Activated T-cell treated with anti-CD3 and anti-CD28 coated beads for 1 hour (primary cell): ENCODE results near the gene HPCAL1.

Experiments
- DNase-seq: peaks from one replicate; pipeline ENCODE4 v3.0.0-alpha.2; 2020; ENCODE audit warnings: low read depth

HPCAL1 gene

GRCh38 chr2:10324095-10324832 lies 21.6 kb downstream of the HPCAL1 start:
- DNase-seq: no peak

DNA sequence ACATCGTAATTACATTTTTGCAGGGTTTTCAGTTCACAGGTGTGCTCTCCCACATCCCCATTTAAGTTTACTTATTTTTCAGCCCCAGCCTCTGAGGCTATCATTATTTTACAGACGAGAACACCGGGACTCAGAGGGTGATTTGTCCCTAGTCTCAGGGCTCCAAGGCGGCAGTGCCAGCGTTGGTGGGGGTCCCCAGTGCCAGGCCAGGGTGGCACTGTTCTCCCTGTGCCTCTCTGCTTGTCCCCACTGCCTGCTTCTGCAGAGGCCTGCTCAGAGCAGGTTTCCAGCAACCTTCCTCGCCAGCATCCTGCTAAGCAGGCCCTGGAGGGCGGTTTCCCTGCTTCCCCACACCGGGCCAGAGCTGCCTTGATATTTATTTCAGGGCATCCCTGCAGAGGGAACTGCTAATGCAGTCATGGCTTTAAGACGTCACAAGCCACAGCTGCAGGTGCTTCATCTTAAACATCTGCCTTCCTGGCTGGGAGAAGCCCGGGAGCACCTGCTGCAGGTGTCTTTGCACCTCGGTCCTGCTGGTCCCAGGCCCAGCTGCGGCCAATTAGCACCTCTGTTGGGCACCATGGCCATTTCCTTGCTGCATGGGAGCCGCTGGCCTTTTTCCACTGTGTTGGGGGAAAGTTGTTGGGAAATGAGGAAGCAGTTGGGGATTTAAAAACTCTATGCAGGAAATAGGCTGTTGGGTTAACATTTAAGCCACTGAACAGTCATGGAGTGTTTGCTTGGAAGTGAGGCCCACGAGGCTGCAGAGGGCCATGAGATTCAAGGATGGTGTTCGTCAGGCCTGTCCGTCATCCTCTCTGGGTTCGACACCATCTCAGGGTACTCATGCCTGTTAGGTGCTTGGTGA lies 22.8 kb downstream of the HPCAL1 start:
- no peak for DNase-seq

DNA sequence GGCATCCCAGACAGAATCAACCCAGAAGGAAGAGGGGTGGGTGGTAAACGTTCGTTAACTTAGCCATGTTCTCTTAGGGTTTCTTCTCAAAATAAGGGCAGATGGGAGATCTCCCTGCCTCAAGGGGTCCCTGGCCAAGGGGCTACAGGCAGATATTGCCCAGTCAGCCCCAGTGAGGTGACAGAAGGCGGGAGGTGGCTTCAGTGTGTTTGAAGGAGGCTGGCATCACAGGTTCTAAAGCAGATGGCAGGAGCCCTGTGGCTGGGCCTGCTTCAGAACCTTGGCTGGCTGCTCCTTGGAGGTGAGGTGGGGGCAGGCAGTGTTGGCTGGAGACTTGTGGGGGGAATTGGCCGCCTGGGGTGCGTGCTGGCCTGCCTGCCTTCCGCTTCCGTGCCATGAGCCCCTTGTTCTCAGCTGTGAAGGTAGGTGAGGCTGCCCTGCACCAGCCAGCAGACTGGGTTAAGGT lies 23.5 kb downstream of the HPCAL1 start:
- no peak for DNase-seq

GRCh38 chr2:10326707-10327594 lies 24.2 kb downstream of the HPCAL1 start:
- no peak for DNase-seq

DNA sequence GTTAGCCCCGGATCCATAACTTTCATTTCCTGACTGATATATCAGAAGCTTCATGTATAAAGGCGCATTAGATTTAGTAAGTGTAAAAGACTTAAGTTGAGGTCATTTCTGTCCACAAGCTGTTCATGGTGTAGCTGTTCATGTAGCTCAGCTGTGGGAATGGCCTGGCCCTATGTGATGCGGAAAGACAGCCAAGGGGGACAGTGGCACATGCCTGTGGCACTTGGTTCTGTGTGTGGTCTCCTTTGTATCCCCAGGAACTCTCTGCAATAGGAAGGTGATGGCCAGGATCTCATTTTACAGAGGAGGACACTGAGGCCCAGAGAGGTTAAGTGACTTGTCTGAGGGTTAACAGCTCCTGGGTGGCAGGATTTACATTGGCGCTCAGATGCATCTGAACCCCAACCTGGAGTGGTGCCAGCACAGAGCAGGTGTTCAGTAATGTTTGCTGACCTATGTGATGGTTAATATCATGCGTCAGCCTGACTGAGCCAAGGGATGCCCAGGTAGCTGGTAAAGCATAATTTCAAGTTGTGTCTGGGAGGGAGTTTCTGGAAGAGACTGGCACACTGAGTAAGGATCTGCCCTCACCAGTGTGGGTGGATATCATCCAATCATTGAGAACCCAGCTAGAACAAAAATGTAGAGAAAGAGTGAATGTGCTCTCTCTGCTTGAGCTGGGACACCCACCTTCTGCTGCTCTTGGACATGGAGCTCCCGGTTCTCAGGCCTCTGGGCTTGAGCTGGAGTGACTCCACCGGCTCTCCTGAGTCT lies 25.4 kb downstream of the HPCAL1 start:
- no peak for DNase-seq

GRCh38 chr2:10328670-10329579 lies 26.2 kb downstream of the HPCAL1 start:
- DNase-seq: no peak

DNA sequence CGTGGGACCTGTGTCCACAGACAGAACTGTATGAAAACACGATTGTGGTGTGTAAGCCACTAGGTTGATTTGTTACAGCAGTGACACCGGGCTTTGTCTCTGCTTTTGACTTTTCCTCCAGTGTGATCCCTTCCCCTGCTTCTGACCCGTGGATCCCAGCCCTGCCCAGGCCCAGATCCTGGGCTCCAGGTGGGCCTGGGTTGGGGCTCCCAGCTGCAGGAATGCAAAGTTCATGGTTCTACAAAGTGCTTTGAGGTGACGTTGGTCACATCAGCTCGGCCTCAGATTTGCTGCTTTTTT lies 26.8 kb downstream of the HPCAL1 start:
- no peak for DNase-seq

DNA sequence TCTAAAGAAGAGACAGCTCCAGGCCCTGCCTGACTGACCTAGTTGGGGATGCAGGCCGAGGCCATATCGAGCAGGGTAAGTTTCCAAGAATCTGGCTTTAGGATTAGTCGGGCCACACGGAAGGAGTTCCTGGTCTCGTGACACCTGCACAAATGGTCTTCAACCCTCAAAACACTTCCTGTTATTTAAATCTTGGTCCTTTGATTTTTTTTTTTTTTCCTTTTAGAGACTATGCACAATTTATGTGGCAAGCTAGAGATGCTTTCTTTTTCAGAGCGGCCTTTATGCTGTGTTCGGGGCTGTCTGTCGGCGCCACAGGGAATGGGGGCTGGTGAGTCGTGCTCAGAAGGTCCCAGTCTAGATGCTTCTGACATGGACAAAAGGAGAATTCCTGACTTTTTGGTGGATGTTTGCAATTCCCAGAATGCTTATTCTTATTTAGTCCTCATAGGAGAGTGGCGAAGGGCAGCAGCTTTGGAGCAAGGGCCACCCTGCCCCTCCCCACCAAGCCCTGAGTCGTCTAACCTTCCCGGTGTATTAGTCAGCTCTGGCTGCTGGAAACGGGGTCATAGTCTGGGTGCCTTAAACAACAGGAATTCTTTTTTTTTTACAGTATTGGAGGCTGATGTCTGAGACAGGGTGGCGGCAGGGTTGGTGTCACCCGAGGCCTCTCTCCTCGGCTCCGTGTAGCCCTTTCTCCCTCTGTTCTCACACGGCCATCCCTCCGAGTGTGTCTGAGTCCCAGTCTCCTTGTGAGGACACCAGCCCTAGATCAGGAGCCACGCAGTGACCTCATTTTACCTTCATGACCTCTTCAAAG lies 27.4 kb downstream of the HPCAL1 start:
- no peak for DNase-seq

- no peak for DNase-seq
Observed at GRCh38 chr2:10330700-10331026, 28.0 kb downstream of the HPCAL1 start.

DNA sequence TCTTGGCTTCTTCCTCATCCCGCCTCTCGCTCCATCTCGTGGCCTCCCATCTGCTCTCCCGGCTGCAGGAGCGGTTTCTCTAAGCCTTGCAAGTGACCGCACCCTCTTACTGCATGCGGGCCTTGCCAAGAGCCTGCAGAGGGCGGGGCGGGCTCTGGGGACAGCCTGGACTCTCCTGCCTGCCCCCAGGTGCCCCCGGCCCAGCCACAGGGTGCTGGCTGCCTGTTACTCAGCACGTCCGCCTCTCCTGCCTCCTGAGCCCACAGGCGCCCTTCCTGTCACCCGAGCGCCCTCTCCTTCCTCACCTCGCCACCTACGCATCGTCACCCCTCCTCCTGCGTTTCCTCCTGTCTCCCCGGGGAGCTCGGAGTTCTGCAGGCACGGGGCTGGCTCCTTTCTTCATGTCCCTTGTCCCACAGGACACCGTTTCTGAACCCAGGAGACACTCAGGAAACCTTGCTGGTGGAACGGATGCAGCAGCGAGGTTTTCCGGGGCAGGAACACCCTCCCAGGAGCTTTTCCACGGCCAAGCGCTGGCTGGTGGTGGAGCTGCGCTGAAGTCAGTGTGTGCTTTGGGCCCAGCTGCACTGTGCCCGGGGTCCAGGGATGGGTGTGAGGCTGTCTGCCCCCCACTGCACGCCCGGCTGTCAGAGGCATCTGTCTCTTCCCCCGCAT lies 28.5 kb downstream of the HPCAL1 start:
- peak; percentile 56 for DNase-seq

DNA sequence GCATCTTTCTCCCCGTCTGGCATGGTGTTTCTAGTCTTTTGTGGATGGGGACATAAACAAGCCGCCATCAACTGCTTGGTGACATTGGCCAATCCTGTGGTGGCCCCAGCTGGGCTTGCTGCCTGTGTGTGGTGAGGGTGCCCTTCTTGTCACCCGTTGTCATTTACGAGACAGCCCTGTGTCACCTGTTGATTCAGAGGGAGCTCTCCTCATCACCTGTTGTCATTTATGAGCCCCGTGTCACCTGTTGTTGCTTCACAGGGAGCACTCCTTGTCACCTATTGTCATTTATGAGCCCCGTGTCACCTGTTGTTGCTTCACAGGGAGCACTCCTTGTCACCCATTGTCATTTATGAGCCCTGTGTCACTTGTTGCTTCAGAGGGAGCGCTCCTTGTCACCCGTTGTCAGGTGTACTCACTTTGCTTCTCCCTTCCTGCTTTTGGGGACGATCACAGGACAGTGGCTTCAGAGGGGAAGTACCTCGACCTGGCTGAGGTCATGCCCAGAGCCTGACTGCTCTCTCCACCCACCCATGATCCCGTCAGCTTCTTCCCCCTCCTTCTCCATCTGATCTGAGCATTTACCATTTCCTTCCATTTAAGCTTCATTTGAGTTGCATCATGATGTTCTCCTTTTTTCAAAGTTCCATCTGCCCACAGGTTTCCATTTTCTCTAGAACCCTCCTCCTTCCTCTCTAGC lies 29.1 kb downstream of the HPCAL1 start:
- DNase-seq: no peak

DNA sequence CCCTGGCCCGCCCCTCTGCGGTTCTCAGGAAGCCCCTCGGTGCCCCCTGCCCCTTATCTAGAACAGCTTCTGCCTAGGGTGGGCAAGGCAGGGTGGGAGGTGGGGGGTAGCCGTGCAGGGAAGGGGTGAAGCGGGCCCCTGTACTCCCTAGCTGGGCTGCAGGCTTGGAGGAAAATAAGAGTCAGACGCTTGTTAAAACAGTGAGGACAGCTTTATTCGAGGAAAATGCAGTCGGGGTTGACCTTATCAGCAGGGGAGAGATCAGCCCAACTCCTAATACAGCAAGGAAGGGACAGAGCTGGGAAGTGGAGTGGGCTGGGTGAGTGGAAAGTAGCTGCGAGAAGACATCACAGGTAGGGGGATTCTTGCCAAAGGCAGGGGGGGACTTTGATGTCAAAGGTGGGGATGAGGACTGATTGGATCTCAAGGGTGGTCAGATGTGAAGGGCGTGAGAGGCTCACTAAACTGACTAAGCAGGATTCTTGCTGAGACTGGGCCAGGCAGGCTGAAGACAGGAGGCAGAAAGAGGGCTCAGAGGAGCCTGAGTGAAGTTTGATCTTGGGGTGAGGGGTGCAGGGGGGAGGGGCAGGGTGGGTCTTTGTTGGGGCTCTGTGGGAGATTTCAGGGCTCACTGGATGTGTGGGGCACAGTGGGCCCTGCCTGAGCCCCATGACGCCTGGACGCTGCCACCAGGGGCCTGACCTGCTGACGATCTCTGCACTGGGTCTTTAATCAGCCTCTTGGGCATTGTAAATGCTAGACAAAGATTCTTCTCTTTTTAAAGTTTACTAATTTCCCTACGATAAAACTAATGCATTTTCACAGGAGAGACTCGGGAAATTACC lies 29.9 kb downstream of the HPCAL1 start:
- DNase-seq: no peak

GRCh38 chr2:10333247-10333613 lies 30.5 kb downstream of the HPCAL1 start:
- DNase-seq: no peak

DNA sequence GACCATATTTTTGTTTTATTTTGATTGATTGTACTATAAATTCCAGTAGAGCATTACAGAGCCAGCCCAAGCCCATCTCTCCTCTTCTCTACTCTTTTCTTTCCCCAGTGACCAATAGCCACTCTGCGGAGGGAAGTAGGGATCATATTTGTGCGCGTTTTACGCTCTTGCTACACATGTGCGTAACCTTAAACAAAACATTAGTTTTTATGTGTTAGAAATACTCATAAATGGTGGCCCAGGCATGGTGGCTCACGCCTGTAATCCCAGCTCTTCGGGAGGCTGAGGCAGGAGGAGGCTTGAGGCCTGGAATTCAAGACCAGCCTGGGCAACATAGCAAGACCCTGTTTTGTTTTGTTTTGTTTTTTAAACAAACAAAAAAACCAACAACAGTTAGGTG lies 31.3 kb downstream of the HPCAL1 start:
- no peak for DNase-seq

GRCh38 chr2:10335046-10335840 lies 32.5 kb downstream of the HPCAL1 start:
- DNase-seq: no peak

- DNase-seq: no peak
Observed at GRCh38 chr2:10336283-10336682, 33.6 kb downstream of the HPCAL1 start.
